ENCODE results near the gene PTPRN2.
"Not testable (repeated sequence)": the region's sequence is repeated elsewhere in the genome, so short reads cannot be mapped to it uniquely, and the experiment has no call there.

Gene PTPRN2

GRCh38 chr7:157792241-157793086, 795.2 kb downstream of the PTPRN2 start:
- DNase-seq (ENCODE audit: low read depth): no peak

- no peak for DNase-seq (ENCODE audit: low read depth)
Measured at GRCh38 chr7:157791666-157792065, 796.0 kb downstream of the PTPRN2 start.

GRCh38 chr7:157791261-157791660, 796.4 kb downstream of the PTPRN2 start:
- no peak for DNase-seq (ENCODE audit: low read depth)

GRCh38 chr7:157789942-157790341, 797.7 kb downstream of the PTPRN2 start:
- no peak for DNase-seq (ENCODE audit: low read depth)

- no peak for DNase-seq (ENCODE audit: low read depth)
Measured at GRCh38 chr7:157789094-157789493, 798.5 kb downstream of the PTPRN2 start.

GRCh38 chr7:157788573-157788972, 799.0 kb downstream of the PTPRN2 start:
- DNase-seq (ENCODE audit: low read depth): no peak

GRCh38 chr7:157787275-157787701, 800.3 kb downstream of the PTPRN2 start:
- DNase-seq (ENCODE audit: low read depth): no peak

- DNase-seq (ENCODE audit: low read depth): no peak
Measured at GRCh38 chr7:157786375-157787274, 801.0 kb downstream of the PTPRN2 start.

GRCh38 chr7:157785486-157786186, 802.0 kb downstream of the PTPRN2 start:
- no peak for DNase-seq (ENCODE audit: low read depth)

- DNase-seq (ENCODE audit: low read depth): no peak
Measured at GRCh38 chr7:157784979-157785441, 802.6 kb downstream of the PTPRN2 start.

- no peak for DNase-seq (ENCODE audit: low read depth)
Measured at GRCh38 chr7:157784041-157784835, 803.4 kb downstream of the PTPRN2 start.

GRCh38 chr7:157782041-157782440, 805.6 kb downstream of the PTPRN2 start:
- no peak for DNase-seq (ENCODE audit: low read depth)

- DNase-seq (ENCODE audit: low read depth): no peak
Measured at GRCh38 chr7:157780721-157781120, 806.9 kb downstream of the PTPRN2 start.

- no peak for DNase-seq (ENCODE audit: low read depth)
Measured at GRCh38 chr7:157780312-157780711, 807.3 kb downstream of the PTPRN2 start.

GRCh38 chr7:157779206-157779605, 808.4 kb downstream of the PTPRN2 start:
- DNase-seq (ENCODE audit: low read depth): no peak

GRCh38 chr7:157777194-157777762, 810.3 kb downstream of the PTPRN2 start:
- DNase-seq (ENCODE audit: low read depth): not testable (repeated sequence)

GRCh38 chr7:157775560-157776332, 811.9 kb downstream of the PTPRN2 start:
- no peak for DNase-seq (ENCODE audit: low read depth)

GRCh38 chr7:157775021-157775559, 812.5 kb downstream of the PTPRN2 start:
- no peak for DNase-seq (ENCODE audit: low read depth)

- DNase-seq (ENCODE audit: low read depth): no peak
Measured at GRCh38 chr7:157774495-157774894, 813.1 kb downstream of the PTPRN2 start.

- DNase-seq (ENCODE audit: low read depth): no peak
Measured at GRCh38 chr7:157773361-157773760, 814.3 kb downstream of the PTPRN2 start.

Data from stimulated activated CD8-positive, alpha-beta memory T cell treated with anti-CD3 and anti-CD28 coated beads, Interleukin-15, amount 100 ng/mL, for 24 hours (primary cell).